AG10803 (cell line): ENCODE data around the gene MAP4K3.

Experiments
- DNase-seq: peaks from one replicate; pipeline ENCODE4 v3.0.0; 2010; ENCODE audit warnings: low read depth
- H3K4me3 ChIP-seq: 2 replicates; pipeline ENCODE4 v1.5.1; 2011; ENCODE audit warnings: mild to moderate bottlenecking, low read length, control low read depth
- CTCF ChIP-seq: conservative IDR thresholded peaks from 2 replicates; pipeline ENCODE4 v1.5.1; 2011; ENCODE audit warnings: mild to moderate bottlenecking, low read length, control low read depth, inconsistent platforms

The MAP4K3 gene

GRCh38 chr2:39436592-39437521 is at the start of gene MAP4K3:
MAP4K3 (minus strand) TSS chr2:39437285; CDS start chr2:39436987, 298 bp downstream.
- peak within 1 kb of the TSS; percentile 92 for H3K4me3 ChIP-seq
- TF ChIP-seq CTCF, result no peak
- peak; percentile 90 for DNase-seq

DNA sequence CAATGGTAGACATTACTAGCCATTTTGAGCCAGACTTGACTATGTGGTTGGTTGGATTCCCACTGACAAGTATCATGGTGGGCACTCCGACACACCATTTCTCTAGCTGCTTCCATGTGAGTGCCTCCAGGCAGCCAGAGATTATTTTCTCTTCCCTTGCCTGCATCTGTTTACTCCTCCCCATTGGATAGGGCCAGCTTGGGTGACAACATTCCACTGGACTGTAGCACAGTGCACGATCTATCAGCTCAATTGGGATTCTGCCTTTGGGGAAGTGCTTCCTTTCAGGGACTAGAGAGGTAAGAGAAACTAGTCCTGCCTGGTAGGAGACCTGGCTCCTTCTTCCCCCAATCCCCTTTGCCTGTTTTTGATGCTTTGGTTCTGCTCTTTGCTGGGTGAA is 49.0 kb upstream of the MAP4K3 start:
- H3K4me3 ChIP-seq, result no peak overlapping the region
- DNase-seq, result no peak
- no peak for TF ChIP-seq CTCF

GRCh38 chr2:39484620-39485495 is 47.8 kb upstream of the MAP4K3 start:
- no peak overlapping the region for H3K4me3 ChIP-seq
- no peak for TF ChIP-seq CTCF
- no peak for DNase-seq

GRCh38 chr2:39484206-39484605 is 47.1 kb upstream of the MAP4K3 start:
- no peak for TF ChIP-seq CTCF
- no peak for DNase-seq

DNA sequence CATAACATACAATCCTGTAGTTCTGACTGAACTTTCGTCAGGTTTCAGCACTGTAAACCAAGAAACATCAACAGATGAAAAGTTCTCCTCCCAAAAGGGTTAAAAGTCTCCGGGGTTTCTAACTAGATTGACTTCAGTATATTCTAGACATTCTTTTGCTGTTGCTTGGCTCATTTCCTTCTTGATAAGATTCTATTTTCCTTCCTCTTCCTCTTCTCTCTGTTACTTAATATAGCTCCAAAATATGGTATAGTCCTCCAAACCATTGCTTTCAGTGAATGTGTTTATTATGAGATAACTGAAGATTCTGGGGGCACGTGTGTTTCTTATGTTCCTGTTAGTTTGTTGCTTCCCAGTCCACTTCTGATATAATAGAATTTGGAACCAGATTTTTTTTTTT is 46.4 kb upstream of the MAP4K3 start:
- H3K4me3 ChIP-seq, result no peak overlapping the region
- DNase-seq, result no peak
- no peak for TF ChIP-seq CTCF

More at GRCh38 chr2:39484206-39484605, 47.1 kb upstream of the MAP4K3 start:
- no peak overlapping the region for H3K4me3 ChIP-seq

DNA sequence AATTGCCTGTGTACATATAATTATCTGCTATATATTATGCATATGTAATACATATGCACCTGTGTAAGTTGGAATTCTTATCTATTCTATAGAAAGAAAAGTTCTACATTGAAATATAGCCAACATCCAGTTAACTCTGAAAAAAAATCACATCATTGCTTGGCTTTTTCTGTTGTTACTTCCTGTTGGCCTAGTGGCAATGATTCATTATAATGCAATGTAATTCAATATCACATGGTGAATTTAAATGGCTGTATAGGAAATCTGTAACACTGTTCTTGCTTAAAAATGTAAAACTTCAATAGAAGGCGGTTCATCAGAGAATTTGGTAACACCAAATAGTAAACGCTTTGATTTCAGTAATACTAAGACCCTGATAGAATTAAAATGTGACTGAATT is 44.5 kb upstream of the MAP4K3 start:
- DNase-seq, result peak; percentile 58
- H3K4me3 ChIP-seq, result no peak overlapping the region
- no peak for TF ChIP-seq CTCF
